WTC11 (cell line): ENCODE measurements around the gene TAF5L. TPM values are rescaled to one million over a fixed set of nuclear protein-coding genes. Genes with fewer than 3 reads are reported as not detected.
"Not testable (repeated sequence)": the region's sequence is repeated elsewhere in the genome, so short reads cannot be mapped to it uniquely, and the experiment has no call there.

Experiments used
- ATAC-seq: fragments of 200-7000 bp; cut with Tn5 transposase; 2 replicates; pipeline ENCODE4 v1.10.0; 2021; ENCODE audit warnings: mild to moderate bottlenecking, moderate library complexity
- CTCF ChIA-PET: fragments of 300-600 bp; sonication (Branson Sonifier 250); formaldehyde crosslinking; loops from one replicate; lab custom pipeline; 2021; ENCODE audit warnings: antibody characterized with exemption; lab: Charles Lee
- POLR2A ChIA-PET: fragments of 350-600 bp; sonication (Branson Sonifier 250); formaldehyde crosslinking; loops from one replicate; lab custom pipeline; 2021; ENCODE audit warnings: antibody characterized with exemption; lab: Charles Lee
- DNase-seq: peaks from one replicate; pipeline ENCODE4 v3.0.0; 2021; ENCODE audit warnings: low spot score
- H3K27ac Mint-ChIP-seq: 2 replicates; pipeline ENCODE4 v1.8.0; 2021; ENCODE audit warnings: mixed read lengths
- H3K27me3 Mint-ChIP-seq: 2 replicates; pipeline ENCODE4 v1.8.0; 2021; ENCODE audit warnings: low read depth, mild to moderate bottlenecking, moderate library complexity, mixed read lengths
- H3K36me3 Mint-ChIP-seq: 2 replicates; pipeline ENCODE4 v1.8.0; 2021; ENCODE audit warnings: mixed read lengths
- H3K4me1 Mint-ChIP-seq: 2 replicates; pipeline ENCODE4 v1.8.0; 2022; ENCODE audit warnings: mixed read lengths
- H3K4me3 Mint-ChIP-seq: 2 replicates; pipeline ENCODE4 v1.8.0; 2021; ENCODE audit warnings: mild to moderate bottlenecking, moderate library complexity, mixed read lengths
- H3K9me3 Mint-ChIP-seq: 2 replicates; pipeline ENCODE4 v1.8.0; 2021; ENCODE audit warnings: mixed read lengths
- GABPB1 ChIP-seq: sonication (generic); formaldehyde crosslinking; IDR thresholded peaks from 2 replicates; pipeline ENCODE4 v1.8.1; 2023; ENCODE audit warnings: mild to moderate bottlenecking, missing genetic modification reagents
- GTF2I ChIP-seq: fragments of 250-450 bp; sonication (Bioruptor Pico); conservative IDR thresholded peaks from 2 replicates; pipeline ENCODE4 v1.4.0; 2021; ENCODE audit warnings: mild to moderate bottlenecking
- IRF2 ChIP-seq: sonication (generic); formaldehyde crosslinking; IDR thresholded peaks from 2 replicates; pipeline ENCODE4 v1.8.0; 2022; ENCODE audit warnings: low read depth, missing genetic modification reagents, borderline replicate concordance
- NR1H2 ChIP-seq: sonication (generic); formaldehyde crosslinking; IDR thresholded peaks from 2 replicates; pipeline ENCODE4 v1.9.0; 2021; ENCODE audit warnings: mild to moderate bottlenecking, moderate library complexity, missing genetic modification reagents
- OVOL2 ChIP-seq: fragments of 250-450 bp; sonication (Bioruptor Pico); IDR thresholded peaks from 2 replicates; pipeline ENCODE4 v1.9.0; 2021; ENCODE audit warnings: mild to moderate bottlenecking, borderline replicate concordance
- PRRX2 ChIP-seq: fragments of 250-450 bp; sonication (Bioruptor Pico); IDR thresholded peaks from 2 replicates; pipeline ENCODE4 v1.8.0; 2021; ENCODE audit warnings: mild to moderate bottlenecking
- RORB ChIP-seq: fragments of 250-450 bp; sonication (Bioruptor Pico); IDR thresholded peaks from 2 replicates; pipeline ENCODE4 v1.9.0; 2021; ENCODE audit warnings: mild to moderate bottlenecking
- TEAD4 ChIP-seq: sonication (generic); formaldehyde crosslinking; IDR thresholded peaks from 2 replicates; pipeline ENCODE4 v1.8.0; 2022; ENCODE audit warnings: mild to moderate bottlenecking, missing genetic modification reagents
- ZNF121 ChIP-seq: sonication (generic); formaldehyde crosslinking; IDR thresholded peaks from 2 replicates; pipeline ENCODE4 v1.8.0; 2023; ENCODE audit warnings: missing genetic modification reagents
- ZNF219 ChIP-seq: sonication (generic); formaldehyde crosslinking; IDR thresholded peaks from 2 replicates; pipeline ENCODE4 v1.8.0; 2023; ENCODE audit warnings: missing genetic modification reagents, mild to moderate bottlenecking, borderline replicate concordance
- total RNA-seq: library from RNA; stranded (reverse); gene quantifications from 3 replicates; pipeline ENCODE4 v1.2.3, GENCODE V29; 2021
- TF ChIP-seq, protein P1 (sequence below): fragments of 250-450 bp; sonication (Bioruptor Pico); IDR thresholded peaks from 2 replicates; pipeline ENCODE4 v1.9.0; 2021; ENCODE audit warnings: mild to moderate bottlenecking
- TF ChIP-seq, protein P2 (sequence below): fragments of 200-600 bp; IDR thresholded peaks from 2 replicates; pipeline ENCODE4 v1.8.0; 2022; ENCODE audit warnings: antibody characterized with exemption
- TF ChIP-seq, protein P3 (sequence below): fragments of 250-450 bp; sonication (Bioruptor Pico); IDR thresholded peaks from 2 replicates; pipeline ENCODE4 v1.9.0; 2021; ENCODE audit warnings: mild to moderate bottlenecking

TAF5L gene
- total RNA-seq, 1 experiment from 2014 or later, result 23.8 TPM

DNA sequence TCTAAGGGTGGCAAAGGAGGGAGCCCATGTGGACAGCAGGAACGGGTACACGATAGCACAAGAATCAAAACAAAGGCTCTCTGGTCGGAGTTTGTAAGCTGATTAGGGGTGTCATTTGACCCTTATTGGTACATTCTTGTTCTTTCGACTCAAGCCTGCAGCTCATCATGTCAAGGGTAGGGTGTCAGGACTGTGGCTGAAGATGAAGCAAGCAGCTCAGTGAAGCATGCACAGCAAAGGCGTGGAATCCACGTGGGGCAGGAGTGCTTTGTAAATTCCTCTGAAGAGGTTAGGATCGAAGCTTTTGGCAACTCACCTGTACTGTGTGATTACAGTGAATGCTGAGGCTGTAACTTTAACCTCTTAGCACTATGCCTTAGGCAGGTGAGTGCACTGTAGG, 62.7 kb downstream of the TAF5L start (continued):
- TF ChIP-seq TEAD4 (CRISPR knock-in tag) (peak; percentile 41; the same call in 1 of the 2 replicates), GABPB1 (CRISPR knock-in tag) (no peak)

DNA sequence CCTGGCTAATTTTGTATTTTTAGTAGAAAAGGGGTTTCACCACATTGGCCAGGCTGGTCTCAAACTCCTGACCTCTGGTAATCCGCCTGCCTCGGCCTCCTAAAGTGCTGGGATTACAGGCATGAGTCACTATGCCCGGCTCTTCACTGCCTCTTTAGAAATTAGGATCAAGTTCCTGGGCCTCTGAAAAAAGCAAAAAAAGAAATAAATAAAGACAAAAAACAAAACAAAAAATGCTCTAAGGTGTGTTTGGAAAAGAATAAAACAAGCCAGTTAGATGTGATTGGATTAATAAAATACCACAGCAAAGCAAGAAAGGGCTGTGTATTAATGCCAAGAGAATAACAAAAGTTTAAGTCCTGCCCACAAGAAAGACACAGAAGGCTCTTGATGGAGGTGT, 63.2 kb downstream of the TAF5L start:
- H3K36me3 Mint-ChIP-seq, result no peaks in the 10 kb centered on the region
- no peak for TF ChIP-seq NR1H2
- TF ChIP-seq, protein P1, sequence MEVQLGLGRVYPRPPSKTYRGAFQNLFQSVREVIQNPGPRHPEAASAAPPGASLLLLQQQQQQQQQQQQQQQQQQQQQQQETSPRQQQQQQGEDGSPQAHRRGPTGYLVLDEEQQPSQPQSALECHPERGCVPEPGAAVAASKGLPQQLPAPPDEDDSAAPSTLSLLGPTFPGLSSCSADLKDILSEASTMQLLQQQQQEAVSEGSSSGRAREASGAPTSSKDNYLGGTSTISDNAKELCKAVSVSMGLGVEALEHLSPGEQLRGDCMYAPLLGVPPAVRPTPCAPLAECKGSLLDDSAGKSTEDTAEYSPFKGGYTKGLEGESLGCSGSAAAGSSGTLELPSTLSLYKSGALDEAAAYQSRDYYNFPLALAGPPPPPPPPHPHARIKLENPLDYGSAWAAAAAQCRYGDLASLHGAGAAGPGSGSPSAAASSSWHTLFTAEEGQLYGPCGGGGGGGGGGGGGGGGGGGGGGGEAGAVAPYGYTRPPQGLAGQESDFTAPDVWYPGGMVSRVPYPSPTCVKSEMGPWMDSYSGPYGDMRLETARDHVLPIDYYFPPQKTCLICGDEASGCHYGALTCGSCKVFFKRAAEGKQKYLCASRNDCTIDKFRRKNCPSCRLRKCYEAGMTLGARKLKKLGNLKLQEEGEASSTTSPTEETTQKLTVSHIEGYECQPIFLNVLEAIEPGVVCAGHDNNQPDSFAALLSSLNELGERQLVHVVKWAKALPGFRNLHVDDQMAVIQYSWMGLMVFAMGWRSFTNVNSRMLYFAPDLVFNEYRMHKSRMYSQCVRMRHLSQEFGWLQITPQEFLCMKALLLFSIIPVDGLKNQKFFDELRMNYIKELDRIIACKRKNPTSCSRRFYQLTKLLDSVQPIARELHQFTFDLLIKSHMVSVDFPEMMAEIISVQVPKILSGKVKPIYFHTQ (CRISPR knock-in tag), result no peak
- TF ChIP-seq OVOL2 (CRISPR knock-in tag), result no peak
- TF ChIP-seq, all 79 proteins: peak for 0
- DNase-seq (no peak), ATAC-seq (no peak)
- Mint-ChIP-seq H3K4me1 (peaks cover 27% of the 10 kb centered on the region), H3K4me3 (peak overlapping the region; percentile 12; the same call in 1 of the 2 replicates), H3K27ac (peak overlapping the region; percentile 85), H3K27me3 (peaks cover 7% of the 10 kb centered on the region; the same call in 1 of the 2 replicates), H3K9me3 (no peaks in the 10 kb centered on the region)
- ChIA-PET POLR2A (interaction anchor here (0.5 kb wide), 1 partner anchor 1818 kb away, joined by 3 read pairs; no protein-coding TSS in a partner anchor), CTCF (interaction anchor here (0.9 to 1.6 kb wide), 3 partner anchors 20 to 81 kb away, joined by 3 to 5 read pairs (median 3); partner anchors contain the start of gene NUP133)

DNA sequence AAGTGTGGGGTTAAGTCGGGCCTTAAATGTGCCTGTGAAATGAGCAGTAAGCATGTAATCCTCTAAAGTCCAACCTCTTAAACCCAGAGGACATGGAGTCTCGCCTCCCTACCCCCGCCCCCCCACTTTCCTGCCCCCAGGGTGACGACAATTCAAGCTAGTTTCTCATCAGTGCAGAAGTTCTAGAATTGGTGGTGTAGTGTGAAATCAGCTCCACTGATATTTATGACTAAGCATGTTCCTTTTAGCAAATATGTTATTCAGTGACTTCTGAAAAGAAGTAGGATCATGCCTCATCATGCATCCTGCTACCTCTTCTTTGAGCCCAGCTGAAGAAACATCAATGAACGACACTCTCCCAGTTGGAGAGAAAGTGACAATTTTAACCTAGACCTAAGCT, 64.8 kb downstream of the TAF5L start:
- peaks cover 7% of the 10 kb centered on the region; the same call in 1 of the 2 replicates for H3K27me3 Mint-ChIP-seq
- ATAC-seq, result no peak
- H3K4me3 Mint-ChIP-seq, result no peak overlapping the region
- POLR2A ChIA-PET, result no interaction called here
- DNase-seq, result no peak
- no peaks in the 10 kb centered on the region for H3K9me3 Mint-ChIP-seq
- TF ChIP-seq GTF2I (CRISPR knock-in tag) (no peak), RORB (no peak), IRF2 (CRISPR knock-in tag) (no peak), ZNF219 (CRISPR knock-in tag) (no peak), ZNF121 (no peak), PRRX2 (CRISPR knock-in tag) (no peak)
- TF ChIP-seq, protein P2, sequence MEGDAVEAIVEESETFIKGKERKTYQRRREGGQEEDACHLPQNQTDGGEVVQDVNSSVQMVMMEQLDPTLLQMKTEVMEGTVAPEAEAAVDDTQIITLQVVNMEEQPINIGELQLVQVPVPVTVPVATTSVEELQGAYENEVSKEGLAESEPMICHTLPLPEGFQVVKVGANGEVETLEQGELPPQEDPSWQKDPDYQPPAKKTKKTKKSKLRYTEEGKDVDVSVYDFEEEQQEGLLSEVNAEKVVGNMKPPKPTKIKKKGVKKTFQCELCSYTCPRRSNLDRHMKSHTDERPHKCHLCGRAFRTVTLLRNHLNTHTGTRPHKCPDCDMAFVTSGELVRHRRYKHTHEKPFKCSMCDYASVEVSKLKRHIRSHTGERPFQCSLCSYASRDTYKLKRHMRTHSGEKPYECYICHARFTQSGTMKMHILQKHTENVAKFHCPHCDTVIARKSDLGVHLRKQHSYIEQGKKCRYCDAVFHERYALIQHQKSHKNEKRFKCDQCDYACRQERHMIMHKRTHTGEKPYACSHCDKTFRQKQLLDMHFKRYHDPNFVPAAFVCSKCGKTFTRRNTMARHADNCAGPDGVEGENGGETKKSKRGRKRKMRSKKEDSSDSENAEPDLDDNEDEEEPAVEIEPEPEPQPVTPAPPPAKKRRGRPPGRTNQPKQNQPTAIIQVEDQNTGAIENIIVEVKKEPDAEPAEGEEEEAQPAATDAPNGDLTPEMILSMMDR, result no peak
- TF ChIP-seq, protein P3, sequence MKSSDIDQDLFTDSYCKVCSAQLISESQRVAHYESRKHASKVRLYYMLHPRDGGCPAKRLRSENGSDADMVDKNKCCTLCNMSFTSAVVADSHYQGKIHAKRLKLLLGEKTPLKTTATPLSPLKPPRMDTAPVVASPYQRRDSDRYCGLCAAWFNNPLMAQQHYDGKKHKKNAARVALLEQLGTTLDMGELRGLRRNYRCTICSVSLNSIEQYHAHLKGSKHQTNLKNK (CRISPR knock-in tag), result no peak
- no peaks in the 10 kb centered on the region for H3K36me3 Mint-ChIP-seq
- H3K27ac Mint-ChIP-seq, result no peak overlapping the region
- CTCF ChIA-PET, result no interaction called here
- peaks cover 41% of the 10 kb centered on the region for H3K4me1 Mint-ChIP-seq

DNA sequence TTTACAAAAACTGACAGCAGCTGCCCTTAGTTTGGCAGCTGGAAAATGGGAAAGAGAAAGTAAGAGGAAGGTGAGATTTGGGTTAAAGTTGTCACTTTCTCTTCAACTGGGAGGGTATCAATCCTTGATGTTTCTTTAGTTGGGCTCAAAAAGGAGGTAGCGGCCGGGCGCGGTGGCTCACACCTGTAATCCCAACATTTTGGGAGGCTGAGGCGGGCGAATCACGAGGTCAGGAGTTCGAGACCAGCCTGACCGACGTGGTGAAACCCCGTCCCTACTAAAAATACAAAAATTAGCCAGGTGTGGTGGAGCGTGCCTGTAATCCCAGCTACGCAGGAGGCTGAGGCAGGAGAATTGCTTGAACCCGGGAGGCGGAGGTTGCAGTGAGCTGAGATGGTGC, 65.8 kb downstream of the TAF5L start:
- POLR2A ChIA-PET, DNase-seq, H3K4me3 Mint-ChIP-seq, H3K27me3 Mint-ChIP-seq, ATAC-seq, H3K36me3 Mint-ChIP-seq, H3K9me3 Mint-ChIP-seq, H3K27ac Mint-ChIP-seq, CTCF ChIA-PET: not testable (repeated sequence)
- peaks cover 43% of the 10 kb centered on the region for H3K4me1 Mint-ChIP-seq

DNA sequence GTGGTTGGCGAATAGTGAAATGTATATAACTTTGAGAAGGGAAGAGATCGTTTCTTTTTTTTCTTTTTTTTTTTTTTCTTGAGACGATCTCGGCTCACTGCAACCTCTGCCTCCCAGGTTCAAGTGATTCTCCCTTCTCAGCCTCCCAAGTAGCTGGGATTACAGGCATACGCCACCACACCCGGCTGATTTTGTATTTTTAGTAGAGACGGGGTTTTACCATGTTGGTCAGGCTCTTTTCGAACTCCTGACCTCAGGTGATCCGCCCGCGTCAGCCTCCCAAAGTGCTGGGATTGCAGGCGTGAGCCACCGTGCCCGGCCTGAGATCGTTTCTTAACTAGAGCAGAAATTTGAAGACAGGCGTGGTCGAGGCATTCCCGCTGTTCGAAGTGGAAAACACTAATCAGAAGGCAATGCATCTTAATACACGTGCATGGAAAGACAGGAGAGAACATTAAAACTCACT, 66.6 kb downstream of the TAF5L start:
- DNase-seq, result peak; percentile 22
- not testable (repeated sequence) for H3K27me3 Mint-ChIP-seq, H3K9me3 Mint-ChIP-seq, H3K36me3 Mint-ChIP-seq, ATAC-seq
- peaks cover 48% of the 10 kb centered on the region for H3K4me1 Mint-ChIP-seq
- peak overlapping the region; percentile 82 for H3K4me3 Mint-ChIP-seq
- peak overlapping the region; percentile 89; the same call in 1 of the 2 replicates for H3K27ac Mint-ChIP-seq
- POLR2A ChIA-PET, result interaction anchor here (1.0 to 1.2 kb wide), 4 partner anchors 51 to 76 kb away, joined by 3 to 4 read pairs (median 3); partner anchors contain the start of gene NUP133
- CTCF ChIA-PET, result interaction anchor here (0.5 to 1.7 kb wide), 24 partner anchors 9 to 300 kb away, joined by 3 to 8 read pairs (median 4); partner anchors contain the start of genes RAB4A, TAF5L and URB2
